ENCODE results near the gene NLGN2. TPM values are rescaled to one million over a fixed set of nuclear protein-coding genes. Genes with fewer than 3 reads are reported as not detected.

NLGN2 gene
- total RNA-seq, 1 donor = 5.8 TPM

GRCh38 chr17:7437369-7437863, 29.8 kb downstream of the NLGN2 start:
- Histone ChIP-seq H3K4me1 (ENCODE audit: insufficient read depth, low read length) (peaks cover 26% of the 10 kb centered on the region), H3K4me2 (ENCODE audit: insufficient read depth, low read length) (peak overlapping the region; percentile 85), H3K79me2 (ENCODE audit: insufficient read depth, low read length) (no peaks in the 10 kb centered on the region), H2AFZ (ENCODE audit: low read length) (no peak overlapping the region), H3K27ac (ENCODE audit: low read depth, low read length) (no peak overlapping the region), H3K36me3 (ENCODE audit: insufficient read depth, low read length) (no peaks in the 10 kb centered on the region), H4K20me1 (ENCODE audit: insufficient read depth, low read length) (no peaks in the 10 kb centered on the region), H3K4me3 (ENCODE audit: insufficient read depth, low read length) (peak overlapping the region; percentile 58), H3K27me3 (ENCODE audit: insufficient read depth, low read length) (peaks cover 40% of the 10 kb centered on the region), H3K9me3 (ENCODE audit: low read depth, low read length) (no peaks in the 10 kb centered on the region)
- DNase-seq (ENCODE audit: insufficient read length, low spot score, missing footprints) = peak; percentile 31
- no peak for TF ChIP-seq CTCF (IDR thresholded peaks at IDR 0.05; ENCODE audit: extremely low read depth, low read depth, low read length)

- H3K36me3 ChIP-seq (ENCODE audit: insufficient read depth, low read length) = no peaks in the 10 kb centered on the region
- H3K9me3 ChIP-seq (ENCODE audit: low read depth, low read length) = no peaks in the 10 kb centered on the region
- no peak for TF ChIP-seq CTCF (IDR thresholded peaks at IDR 0.05; ENCODE audit: extremely low read depth, low read depth, low read length)
- no peaks in the 10 kb centered on the region for H3K79me2 ChIP-seq (ENCODE audit: insufficient read depth, low read length)
- H3K4me2 ChIP-seq (ENCODE audit: insufficient read depth, low read length) = peak overlapping the region; percentile 85
- H4K20me1 ChIP-seq (ENCODE audit: insufficient read depth, low read length) = no peaks in the 10 kb centered on the region
- no peak overlapping the region for H2AFZ ChIP-seq (ENCODE audit: low read length)
- peak; percentile 86 for DNase-seq (ENCODE audit: insufficient read length, low spot score, missing footprints)
- peaks cover 26% of the 10 kb centered on the region for H3K4me1 ChIP-seq (ENCODE audit: insufficient read depth, low read length)
- H3K4me3 ChIP-seq (ENCODE audit: insufficient read depth, low read length) = peak overlapping the region; percentile 37
- H3K27me3 ChIP-seq (ENCODE audit: insufficient read depth, low read length) = peaks cover 40% of the 10 kb centered on the region
- no peak overlapping the region for H3K27ac ChIP-seq (ENCODE audit: low read depth, low read length)
These were observed 30.4 kb downstream of the NLGN2 start for GRCh38 chr17:7437950-7438614.

GRCh38 chr17:7438656-7439460, 31.2 kb downstream of the NLGN2 start:
- Histone ChIP-seq H3K27ac (ENCODE audit: low read depth, low read length) (no peak overlapping the region), H3K36me3 (ENCODE audit: insufficient read depth, low read length) (no peaks in the 10 kb centered on the region), H3K4me3 (ENCODE audit: insufficient read depth, low read length) (no peak overlapping the region), H3K4me2 (ENCODE audit: insufficient read depth, low read length) (no peak overlapping the region), H2AFZ (ENCODE audit: low read length) (no peak overlapping the region), H3K79me2 (ENCODE audit: insufficient read depth, low read length) (no peaks in the 10 kb centered on the region), H4K20me1 (ENCODE audit: insufficient read depth, low read length) (no peaks in the 10 kb centered on the region), H3K9me3 (ENCODE audit: low read depth, low read length) (no peaks in the 10 kb centered on the region), H3K27me3 (ENCODE audit: insufficient read depth, low read length) (peaks cover 40% of the 10 kb centered on the region), H3K4me1 (ENCODE audit: insufficient read depth, low read length) (peaks cover 28% of the 10 kb centered on the region)
- no peak for TF ChIP-seq CTCF (IDR thresholded peaks at IDR 0.05; ENCODE audit: extremely low read depth, low read depth, low read length)
- peak; percentile 80 for DNase-seq (ENCODE audit: insufficient read length, low spot score, missing footprints)
